ENCODE measurements around the gene LGR6.
A peak's percentile ranks its signal among the peaks of the same experiment; 100 is the strongest.

LGR6 gene

GRCh38 chr1:202288177-202288576 is 94.6 kb downstream of the LGR6 start:
- no peak for DNase-seq (ENCODE audit: low read depth)

- DNase-seq (ENCODE audit: low read depth) = no peak
Measured at GRCh38 chr1:202289009-202289408, 95.4 kb downstream of the LGR6 start.

DNA sequence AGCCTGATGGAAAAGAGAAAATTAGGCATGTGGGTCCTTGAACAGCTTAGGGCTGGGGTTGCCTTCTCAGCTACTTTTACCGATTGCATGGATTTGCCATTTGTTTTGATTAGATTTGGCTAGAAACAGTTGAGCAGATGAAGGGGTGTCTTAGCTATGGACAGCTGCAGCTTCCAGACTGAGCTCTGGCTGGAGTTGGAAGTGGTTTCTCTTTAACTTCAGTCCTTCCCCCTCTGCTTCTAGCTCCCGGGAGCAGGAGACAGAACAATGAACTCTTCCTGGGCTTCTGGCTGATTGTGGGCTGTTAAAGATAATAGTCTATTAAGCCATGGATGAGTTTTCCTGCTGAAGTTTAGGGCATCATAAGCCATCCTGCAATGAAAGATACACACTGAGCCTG is 97.4 kb downstream of the LGR6 start:
- DNase-seq (ENCODE audit: low read depth) = no peak

- DNase-seq (ENCODE audit: low read depth) = peak; percentile 54
Measured at GRCh38 chr1:202291961-202292712, 98.5 kb downstream of the LGR6 start.

GRCh38 chr1:202292773-202293172 is 99.2 kb downstream of the LGR6 start:
- no peak for DNase-seq (ENCODE audit: low read depth)

DNA sequence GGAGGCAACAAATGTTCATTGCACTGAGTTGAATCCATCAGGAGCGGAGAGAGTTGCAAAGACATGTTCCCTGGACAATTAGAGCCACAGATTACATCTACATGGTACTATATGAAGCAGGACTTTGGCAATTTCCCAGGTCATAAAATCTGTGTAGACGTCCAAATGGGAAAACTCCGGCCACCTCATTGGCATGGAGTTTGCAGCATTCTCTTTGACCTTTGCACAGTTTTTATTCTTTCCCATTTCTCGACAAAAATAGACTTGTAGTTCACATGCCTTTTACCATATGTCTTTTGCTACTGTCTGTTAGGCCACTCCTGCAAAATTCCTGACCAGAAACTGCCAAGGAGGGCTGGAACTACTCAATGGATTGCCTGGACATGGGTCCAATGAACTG is 100.0 kb downstream of the LGR6 start:
- no peak for DNase-seq (ENCODE audit: low read depth)

- DNase-seq (ENCODE audit: low read depth) = no peak
Measured at GRCh38 chr1:202302166-202302565, 108.6 kb downstream of the LGR6 start.

DNA sequence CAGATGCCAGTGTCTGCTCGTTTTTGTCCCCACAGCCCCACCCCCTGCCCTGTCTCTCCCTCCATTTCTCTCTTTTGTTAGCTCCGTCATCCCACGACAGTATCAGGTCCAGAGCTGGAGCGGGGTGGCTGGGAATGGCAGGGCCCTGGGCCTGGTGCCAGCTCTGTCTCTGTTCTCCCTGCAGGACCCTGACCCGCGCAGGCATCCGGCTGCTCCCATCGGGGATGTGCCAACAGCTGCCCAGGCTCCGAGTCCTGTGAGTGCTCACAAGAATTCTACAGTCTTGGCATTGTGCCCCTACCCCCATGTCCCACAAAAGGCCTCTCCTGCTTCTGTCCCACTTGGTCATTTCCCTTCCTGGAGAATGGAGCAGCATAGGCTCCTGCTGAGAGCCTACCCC is 110.8 kb downstream of the LGR6 start:
- DNase-seq (ENCODE audit: low read depth) = no peak

DNA sequence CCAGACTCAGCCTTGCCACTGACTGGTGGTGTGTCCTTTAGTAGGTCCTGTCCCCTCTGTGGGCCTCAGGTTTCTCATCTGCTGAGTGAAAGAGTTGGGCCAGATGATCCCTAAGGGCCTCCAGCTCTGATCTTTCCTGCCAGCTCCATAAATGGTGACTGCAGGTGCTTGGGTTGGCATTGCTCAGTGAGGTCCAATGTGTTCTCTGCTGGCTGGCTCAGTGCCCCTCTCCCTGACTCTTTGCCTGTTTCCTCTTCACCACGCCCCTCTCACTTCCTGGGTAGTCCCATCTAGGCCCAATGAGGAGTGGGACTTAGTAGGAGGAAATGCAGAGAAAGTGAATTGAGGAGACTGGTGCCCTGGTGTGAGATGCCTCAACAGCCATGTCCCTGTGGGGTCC is 111.6 kb downstream of the LGR6 start:
- no peak for DNase-seq (ENCODE audit: low read depth)

- DNase-seq (ENCODE audit: low read depth) = no peak
Measured at GRCh38 chr1:202306535-202307345, 113.1 kb downstream of the LGR6 start.

- DNase-seq (ENCODE audit: low read depth) = no peak
Measured at GRCh38 chr1:202310071-202310725, 116.6 kb downstream of the LGR6 start.

DNA sequence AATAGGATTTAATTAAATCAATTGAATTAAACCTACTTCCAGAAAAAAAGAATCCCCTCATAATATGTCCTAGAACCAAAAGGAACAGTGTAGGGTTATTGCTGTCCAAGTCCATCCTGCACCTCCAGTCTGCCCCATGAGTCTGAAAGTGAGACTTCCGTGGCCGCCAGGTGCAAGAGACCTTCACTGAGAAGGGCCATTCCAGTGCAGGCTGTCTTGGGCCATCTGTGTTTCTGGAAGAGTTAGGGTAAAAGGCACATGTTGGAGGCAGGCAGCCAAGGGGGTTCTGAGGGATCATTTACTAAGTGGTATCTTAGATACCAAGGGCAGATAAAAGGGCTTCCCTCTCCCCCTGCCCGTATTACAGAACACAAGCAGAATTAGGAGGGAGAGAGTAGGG is 117.1 kb downstream of the LGR6 start:
- no peak for DNase-seq (ENCODE audit: low read depth)

DNA sequence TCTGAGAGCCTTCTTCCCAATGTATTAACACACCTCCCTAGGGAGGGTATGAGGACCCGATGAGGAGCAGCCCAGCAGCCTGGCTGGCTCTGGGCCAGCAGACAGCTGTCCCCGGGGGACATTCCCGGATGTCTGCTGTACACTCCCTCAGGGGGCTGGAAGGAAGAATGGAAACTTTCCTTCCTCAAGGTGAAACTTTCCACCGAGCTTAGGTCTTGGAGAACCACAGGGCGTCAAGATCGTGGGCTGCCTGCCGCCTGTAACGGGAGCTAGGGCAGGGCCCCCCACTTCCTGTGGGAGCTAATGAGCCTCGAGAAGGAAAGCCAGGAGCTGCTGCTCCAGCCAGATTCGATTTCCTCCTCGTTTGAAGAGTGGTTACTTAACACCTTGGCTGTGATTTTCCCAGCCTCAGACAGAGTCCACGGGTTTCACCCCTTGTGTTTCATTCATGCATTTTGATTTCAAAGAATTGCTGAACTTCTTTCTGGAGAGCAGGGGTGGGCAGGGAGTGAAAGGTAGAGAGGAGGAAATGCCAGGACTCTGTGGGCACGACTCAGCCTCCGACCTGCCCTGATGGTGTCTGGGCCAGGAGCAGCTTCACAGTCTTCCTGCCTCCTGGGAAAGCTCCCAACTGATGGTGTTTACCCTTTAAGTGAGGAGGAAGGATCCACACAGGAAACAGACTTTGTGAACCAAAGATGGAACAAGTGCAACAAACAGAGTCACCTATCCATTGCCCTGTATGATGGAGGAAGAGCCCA is 118.5 kb downstream of the LGR6 start:
- no peak for DNase-seq (ENCODE audit: low read depth)

DNA sequence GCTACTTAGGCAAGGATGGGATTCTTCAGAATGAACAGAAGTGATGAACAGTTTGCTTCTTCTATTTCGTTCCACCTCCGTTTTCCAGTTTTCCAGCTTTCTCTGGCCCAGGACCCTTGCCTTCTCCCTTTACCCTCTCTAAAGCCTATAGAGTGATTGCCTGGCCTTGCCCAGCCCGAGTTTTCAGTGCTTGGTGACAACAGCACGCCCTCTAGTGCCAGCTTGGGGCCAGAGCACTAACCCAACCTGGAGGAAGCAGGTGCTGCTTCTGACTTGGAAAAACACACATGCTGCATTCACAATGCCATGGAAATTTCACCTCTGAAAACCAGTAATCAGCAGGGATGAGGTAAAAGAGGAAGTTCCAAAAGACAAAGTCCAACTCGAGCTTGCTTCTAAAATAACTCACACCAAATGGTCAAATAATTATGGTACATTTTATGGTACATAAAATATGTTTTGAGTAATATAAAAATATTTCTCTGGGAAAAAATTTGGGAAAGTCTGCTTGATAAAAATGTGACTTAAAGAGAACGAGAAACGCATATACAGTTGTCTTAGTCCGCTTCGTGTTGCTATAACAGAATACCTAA is 122.1 kb downstream of the LGR6 start:
- DNase-seq (ENCODE audit: low read depth) = no peak

- no peak for DNase-seq (ENCODE audit: low read depth)
Measured at GRCh38 chr1:202316186-202316585, 122.6 kb downstream of the LGR6 start.

DNA sequence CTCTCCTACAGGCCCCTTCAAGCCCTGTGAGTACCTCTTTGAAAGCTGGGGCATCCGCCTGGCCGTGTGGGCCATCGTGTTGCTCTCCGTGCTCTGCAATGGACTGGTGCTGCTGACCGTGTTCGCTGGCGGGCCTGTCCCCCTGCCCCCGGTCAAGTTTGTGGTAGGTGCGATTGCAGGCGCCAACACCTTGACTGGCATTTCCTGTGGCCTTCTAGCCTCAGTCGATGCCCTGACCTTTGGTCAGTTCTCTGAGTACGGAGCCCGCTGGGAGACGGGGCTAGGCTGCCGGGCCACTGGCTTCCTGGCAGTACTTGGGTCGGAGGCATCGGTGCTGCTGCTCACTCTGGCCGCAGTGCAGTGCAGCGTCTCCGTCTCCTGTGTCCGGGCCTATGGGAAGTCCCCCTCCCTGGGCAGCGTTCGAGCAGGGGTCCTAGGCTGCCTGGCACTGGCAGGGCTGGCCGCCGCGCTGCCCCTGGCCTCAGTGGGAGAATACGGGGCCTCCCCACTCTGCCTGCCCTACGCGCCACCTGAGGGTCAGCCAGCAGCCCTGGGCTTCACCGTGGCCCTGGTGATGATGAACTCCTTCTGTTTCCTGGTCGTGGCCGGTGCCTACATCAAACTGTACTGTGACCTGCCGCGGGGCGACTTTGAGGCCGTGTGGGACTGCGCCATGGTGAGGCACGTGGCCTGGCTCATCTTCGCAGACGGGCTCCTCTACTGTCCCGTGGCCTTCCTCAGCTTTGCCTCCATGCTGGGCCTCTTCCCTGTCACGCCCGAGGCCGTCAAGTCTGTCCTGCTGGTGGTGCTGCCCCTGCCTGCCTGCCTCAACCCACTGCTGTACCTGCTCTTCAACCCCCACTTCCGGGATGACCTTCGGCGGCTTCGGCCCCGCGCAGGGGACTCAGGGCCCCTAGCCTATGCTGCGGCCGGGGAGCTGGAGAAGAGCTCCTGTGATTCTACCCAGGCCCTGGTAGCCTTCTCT is 124.6 kb downstream of the LGR6 start:
- DNase-seq (ENCODE audit: low read depth) = no peak

GRCh38 chr1:202319381-202320080 is 125.9 kb downstream of the LGR6 start:
- DNase-seq (ENCODE audit: low read depth) = no peak

DNA sequence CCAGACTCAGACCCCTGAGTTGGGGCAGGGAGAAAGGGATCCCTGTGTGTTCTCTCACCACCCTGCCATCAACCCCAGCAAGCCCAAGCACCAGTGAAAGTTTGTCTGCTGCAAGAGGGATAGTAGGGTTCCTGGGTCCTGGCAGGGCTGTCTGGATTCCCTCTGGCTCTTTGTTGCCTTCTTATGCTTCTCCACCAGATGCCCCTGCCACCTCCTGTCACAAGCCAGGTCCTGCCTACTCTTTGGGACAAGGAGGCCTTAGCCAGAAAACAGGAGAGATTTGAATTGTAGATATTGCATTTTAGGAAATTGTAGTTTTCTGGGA is 126.4 kb downstream of the LGR6 start:
- no peak for DNase-seq (ENCODE audit: low read depth)

GRCh38 chr1:202323731-202324130 is 130.1 kb downstream of the LGR6 start:
- no peak for DNase-seq (ENCODE audit: low read depth)

DNA sequence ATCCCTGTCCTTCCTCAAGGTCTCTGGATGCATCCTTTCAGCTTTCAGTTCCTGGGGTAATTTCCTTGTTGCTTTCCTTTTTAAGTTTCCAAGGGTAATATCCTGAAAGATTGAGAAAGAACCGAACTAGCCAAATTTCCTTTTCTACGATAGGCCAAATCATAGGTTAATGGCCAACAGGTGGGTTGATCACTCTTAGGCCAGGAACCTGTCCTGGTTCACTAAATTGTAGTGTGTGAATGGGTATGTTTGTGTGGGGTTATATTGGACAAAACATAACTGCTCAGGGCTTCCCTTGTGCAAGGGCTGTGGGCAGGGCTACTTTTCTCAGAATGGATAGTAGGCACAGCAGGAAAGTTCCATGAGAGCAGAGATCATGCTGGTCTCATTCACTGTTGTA is 131.0 kb downstream of the LGR6 start:
- DNase-seq (ENCODE audit: low read depth) = no peak

Data from GM04503 (cell line).